Fibroblast of the conjunctiva (primary cell): ENCODE measurements around the gene PNO1.
"Not testable (repeated sequence)": the region's sequence is repeated elsewhere in the genome, so short reads cannot be mapped to it uniquely, and the experiment has no call there.

Experiments
- DNase-seq: peaks from one replicate; pipeline ENCODE4 v3.0.0-alpha.2; 2010; ENCODE audit warnings: low read depth

The PNO1 gene

DNA sequence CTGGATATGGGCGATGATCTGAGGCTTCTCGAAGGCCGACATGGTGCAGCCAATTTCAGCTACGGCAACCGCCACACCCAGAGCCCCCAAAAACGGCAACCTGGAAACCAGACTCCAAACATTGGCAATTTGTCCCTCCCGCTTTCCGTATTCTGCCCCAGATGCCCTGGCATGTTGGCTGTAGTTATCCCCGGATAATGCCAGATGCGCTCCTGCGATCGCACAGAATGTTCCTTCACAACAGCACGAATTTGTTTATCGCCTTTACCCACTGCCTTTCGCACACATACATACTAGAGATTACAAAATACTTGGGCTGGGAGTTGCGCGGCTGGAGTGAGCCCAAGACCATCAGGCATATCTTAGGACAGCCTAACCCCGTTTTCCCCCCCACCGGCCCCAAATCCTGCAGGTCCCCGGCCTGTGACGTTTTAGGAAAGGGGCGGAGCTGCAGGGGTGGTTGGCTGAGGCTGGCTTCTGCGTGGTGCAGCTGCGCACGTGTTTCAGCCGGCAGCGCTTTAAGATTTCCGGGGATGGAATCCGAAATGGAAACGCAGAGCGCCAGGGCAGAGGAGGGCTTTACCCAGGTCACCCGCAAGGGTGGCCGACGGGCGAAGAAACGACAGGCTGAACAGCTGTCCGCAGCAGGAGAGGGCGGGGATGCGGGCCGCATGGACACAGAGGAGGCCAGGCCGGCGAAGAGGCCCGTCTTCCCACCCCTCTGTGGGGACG is at the start of gene PNO1:
Gene PNO1, plus strand, starts transcription at position 487 of the 732 bp plus-strand sequence. Its CDS starts 47 bp downstream, at position 534.
- peak; percentile 91 for DNase-seq

DNA sequence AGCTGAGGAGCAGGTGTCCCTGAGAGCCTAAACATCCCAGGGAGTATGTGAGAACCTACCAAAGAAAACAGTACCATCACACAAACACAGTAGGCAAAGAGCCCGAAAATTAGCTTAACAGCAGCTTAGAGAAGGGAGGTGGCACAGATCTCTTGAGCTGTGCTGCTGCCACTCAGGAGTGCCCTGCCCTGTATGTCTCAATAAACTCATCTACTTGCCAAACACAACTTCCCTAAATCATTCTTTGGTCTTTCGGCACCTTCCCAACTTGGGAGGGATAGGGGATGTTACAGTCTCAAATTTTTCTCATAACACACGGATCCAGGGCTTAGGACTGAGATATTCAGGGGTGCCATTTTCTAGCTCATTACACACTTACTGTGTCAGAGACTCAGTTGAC is 49.6 kb upstream of the PNO1 start:
- DNase-seq: no peak

DNA sequence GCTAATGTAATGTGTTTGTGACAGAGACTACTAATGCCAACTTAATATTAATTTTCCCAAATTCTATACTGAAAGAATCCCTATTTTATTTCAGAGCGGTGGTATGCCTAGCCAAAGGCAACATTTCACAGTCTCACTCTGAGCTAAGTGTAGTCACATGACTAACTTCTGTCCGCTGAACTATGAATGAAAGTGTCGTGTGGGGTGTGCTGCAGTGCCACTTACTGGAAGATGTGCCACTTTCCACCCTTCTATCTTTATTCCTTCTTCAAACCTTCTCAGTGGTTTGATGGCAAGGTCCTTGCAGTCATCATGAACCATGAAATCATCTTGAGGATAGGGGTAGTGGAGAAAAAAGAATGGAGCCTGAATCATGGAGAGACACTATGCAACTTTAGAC is 47.6 kb upstream of the PNO1 start:
- no peak for DNase-seq

DNA sequence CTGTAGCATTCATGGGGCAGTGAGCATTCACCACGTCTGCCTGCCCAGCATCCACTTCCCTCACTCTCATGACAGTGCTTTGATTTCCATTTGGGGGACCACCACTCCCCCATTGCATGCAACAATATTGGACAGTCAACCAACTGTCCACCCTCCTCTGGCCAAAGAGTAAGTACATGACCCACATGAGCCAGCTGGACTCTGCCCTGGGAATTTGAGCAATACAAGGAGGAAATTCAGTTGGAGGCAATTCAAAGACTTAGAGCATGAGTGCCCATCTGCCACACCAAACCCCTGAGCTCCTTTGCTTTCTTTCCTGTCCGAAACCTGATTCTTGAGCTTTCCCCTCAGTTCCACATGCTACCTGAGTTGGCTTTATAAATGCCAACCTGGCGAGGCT is 41.7 kb upstream of the PNO1 start:
- DNase-seq: no peak

DNA sequence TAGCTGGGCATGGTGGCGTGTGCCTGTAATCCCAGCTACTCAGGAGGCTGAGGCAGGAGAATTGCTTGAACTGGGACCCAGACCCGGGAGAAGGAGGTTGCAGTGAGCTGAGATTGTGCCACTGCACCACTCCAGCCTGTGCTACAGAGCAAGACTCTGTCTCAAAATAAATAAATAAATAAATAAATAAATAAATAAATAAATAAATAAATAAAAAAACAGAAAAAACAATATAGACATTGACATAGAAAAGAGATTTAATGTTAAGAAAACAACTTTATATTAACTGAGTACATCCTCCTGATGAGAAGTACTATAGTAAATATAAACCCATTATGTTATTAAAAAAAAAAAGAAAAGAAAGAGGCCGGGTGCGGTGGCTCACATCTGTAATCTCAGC is 39.8 kb upstream of the PNO1 start:
- DNase-seq: not testable (repeated sequence)

DNA sequence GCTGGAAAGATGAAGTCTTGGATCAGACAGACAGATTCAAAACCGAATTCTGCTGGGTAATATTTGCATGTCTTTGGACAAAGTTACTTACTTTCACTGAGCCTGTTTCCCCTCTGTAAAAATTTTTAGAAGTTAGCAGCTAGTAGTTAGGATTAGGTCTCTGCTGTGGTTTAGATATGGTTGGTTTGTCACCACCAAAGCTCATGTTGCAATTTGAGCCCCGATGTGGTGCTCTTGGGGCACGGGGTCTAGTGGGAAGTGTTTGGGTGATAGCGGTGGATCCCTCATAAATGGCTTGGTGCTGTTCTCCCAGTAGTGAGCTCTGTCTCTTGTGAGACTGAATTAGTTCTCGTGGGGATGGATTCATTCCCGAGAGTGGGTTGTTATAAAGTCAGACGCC is 38.9 kb upstream of the PNO1 start:
- DNase-seq: no peak

DNA sequence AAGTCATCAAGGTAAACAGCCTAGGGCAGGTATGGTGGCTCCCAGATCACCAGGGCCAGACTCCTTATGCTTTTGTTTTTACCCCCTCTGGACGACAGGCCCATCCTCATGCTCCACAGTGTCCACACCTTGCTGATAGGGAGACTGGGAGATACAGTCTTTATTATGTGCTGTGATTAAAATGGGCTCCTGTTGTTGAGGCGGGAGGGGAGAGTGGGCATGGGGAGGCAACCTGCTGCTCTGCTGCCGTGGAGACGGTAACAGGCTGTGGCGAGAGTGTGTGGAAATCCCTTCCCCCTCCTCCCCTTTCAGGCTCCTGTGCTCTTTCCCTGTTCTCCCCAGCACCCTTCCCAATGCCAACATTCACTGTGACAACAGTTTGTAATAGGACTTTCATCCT is 38.2 kb upstream of the PNO1 start:
- no peak for DNase-seq

DNA sequence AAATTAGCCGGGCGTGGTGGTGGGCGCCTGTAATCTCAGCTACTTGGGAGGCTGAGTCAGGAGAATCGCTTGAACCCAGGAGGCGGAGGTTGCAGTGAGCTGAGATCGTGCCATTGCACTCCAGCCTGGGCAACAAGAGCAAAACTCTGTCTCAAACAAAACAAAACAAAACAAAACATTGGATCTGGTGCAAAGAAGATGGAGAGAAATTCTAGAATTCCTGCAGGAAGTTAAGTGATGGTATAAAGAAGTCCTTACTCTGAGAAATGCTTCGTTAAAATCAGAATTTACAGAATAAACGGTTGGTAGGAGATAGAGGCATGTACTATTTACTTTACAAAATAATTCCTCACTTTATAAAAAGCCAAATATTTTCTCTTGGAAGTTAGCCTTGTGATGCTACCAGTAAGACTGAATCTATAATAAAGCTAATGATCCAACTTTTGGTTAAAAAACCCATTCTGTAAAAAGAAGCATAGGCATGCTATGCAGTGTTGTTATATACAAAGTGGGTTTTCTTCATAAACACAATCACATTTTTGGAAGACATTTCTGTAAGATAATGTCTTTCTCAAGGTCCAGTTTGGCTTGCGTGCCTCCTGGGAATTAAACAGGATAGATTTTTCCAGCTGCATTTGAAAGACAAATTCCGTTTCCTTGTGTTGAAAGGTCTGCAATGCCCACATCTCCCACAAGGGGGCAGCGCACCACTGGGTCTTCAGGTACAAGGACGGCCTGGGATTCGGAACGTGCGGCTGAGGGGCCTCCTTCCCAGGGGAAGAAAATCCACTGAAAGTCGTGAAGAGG is 35.6 kb upstream of the PNO1 start:
- peak; percentile 81 for DNase-seq

DNA sequence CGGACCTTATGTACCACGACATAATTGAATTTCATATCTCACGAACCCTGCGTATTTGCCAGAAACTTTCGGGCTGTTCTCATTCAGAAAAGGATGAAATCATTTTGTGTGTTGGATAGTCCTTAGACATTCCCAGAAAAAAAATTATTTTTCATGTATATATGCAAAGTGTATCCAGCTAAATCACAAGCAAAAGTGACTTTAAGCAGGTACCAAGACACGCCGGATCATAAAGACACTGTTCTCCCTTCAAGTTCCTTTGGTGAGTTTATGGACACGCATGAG is 35.1 kb upstream of the PNO1 start:
- no peak for DNase-seq

DNA sequence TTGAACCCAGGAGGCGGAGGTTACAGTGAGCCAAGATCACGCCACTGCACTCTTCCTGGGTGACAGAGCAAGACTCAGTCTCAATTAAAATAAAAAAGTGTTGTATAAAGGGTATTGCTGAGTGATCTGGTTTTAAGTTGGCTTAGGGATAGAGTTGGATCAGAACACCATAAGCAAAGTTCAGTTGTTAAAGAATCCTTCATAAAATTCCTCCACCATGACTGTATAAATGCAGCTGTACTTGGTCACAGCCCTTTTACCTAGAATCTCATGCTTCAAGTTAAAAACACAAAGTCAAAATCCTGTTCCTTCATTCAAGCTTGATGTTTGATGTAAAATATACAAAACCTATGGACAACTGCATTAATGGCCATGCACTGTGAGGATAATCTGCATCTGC is 33.4 kb upstream of the PNO1 start:
- DNase-seq: no peak

DNA sequence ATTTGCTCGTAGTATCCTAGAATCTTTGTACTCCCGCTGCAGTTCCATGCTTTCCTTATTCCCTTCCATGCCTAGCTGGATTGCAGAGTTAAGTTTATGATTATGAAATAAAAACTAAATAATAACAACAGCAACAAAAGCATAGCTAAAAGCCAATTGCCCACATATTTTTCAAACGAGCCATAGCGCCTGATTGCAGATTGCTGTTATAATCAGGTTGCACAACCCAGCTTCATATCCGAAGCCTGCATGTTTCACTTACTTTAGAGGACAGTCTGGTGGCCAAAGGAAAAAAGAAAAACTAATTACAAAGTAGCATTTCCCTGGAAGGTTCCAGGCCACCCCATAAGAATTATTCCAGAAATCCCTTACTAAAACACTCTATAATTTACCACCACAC is 31.9 kb upstream of the PNO1 start:
- DNase-seq: no peak

DNA sequence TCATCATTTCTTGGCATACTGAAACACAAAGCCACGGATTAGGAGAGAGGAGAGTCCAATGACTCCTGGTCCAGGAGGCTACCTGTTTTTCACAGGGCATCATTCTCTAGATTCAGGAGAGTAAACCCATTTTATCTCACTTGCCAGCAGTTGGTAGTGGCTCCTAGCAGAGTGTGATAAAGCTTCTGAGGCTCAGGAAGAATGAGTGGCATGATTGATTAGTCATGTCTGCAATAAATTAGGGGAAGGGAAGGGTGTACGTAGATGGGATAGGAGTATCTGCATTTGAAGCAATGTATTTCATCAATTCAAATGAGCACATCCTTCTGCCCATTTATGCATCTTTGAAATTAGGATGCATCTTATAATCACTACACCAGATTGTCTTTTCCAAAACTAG is 31.1 kb upstream of the PNO1 start:
- no peak for DNase-seq

DNA sequence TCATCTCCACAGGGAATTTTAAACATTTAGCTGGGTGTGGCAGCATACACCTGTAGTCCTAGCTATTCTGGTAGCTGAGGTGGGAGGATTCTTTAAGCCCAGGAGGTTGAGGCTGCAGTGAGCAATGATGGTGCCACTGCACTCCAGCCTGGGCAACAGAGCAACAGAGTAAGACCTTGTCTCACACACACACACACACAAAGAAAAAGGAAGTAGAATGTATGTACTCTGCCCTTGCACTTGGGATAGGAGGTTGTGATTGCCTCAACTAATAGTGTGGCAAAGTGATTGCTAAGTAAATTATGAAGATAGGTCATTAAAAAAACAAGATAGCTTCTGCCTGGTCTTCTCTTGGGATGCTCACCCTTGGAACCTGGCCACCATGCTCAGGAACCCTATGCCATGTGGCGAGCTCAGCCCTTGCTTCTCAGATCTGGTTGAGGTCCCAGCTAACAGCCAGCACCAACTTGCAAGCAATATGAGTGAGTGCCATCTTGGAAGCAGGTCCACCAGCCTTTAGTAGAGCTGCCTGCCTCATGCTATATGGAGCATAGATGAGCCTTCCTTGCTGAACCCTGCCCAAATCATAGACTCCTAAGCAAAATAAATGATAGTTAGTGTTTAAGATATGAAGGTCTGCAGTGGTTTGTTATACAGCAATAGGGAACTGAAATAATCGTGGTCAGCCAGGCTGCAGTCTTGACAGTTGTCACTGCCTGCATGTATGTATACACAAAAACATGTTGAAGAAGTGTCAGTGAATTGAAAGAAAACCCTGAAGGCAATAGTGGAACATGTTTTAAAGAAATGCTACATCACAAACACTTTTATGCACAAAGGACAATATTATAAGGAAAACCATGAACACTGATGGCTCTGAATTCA is 30.1 kb upstream of the PNO1 start:
- no peak for DNase-seq

DNA sequence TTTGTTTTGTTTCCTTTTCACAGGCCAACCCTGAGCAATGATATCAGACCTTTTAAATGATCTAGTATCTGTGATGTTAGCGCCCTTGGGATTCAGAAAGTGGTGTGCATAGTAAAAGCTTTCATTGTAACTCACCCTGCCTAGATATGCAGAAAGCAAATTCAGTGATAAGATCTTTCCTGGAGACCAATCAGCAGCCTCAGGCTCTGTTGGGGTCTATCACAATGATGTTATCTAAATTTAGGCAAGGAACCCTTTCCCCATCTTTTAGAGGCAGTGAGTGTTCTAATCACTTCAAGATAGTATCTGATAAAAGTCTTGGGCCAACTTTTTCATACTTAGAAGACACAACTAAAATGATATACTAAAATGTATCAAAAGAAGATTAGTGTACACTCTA is 23.6 kb upstream of the PNO1 start:
- no peak for DNase-seq

DNA sequence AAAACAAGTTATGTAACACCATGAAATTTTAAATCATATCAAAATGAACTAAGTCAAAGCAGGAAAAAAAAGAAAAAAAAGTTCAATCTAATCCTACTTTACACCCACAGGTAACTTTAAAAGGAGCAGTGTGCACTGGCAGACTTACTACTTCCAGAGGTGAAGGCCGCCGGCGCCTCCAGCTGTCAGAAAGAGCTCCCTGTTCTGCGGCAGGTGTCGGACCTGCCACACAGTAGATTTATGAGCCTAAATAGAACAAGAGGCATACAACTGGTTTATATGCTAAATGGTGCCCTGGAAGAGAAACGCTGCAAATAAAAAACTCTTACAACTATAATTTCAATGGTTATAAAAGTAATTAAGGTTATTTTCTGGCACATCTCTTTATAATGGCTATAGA is 23.1 kb upstream of the PNO1 start:
- no peak for DNase-seq

DNA sequence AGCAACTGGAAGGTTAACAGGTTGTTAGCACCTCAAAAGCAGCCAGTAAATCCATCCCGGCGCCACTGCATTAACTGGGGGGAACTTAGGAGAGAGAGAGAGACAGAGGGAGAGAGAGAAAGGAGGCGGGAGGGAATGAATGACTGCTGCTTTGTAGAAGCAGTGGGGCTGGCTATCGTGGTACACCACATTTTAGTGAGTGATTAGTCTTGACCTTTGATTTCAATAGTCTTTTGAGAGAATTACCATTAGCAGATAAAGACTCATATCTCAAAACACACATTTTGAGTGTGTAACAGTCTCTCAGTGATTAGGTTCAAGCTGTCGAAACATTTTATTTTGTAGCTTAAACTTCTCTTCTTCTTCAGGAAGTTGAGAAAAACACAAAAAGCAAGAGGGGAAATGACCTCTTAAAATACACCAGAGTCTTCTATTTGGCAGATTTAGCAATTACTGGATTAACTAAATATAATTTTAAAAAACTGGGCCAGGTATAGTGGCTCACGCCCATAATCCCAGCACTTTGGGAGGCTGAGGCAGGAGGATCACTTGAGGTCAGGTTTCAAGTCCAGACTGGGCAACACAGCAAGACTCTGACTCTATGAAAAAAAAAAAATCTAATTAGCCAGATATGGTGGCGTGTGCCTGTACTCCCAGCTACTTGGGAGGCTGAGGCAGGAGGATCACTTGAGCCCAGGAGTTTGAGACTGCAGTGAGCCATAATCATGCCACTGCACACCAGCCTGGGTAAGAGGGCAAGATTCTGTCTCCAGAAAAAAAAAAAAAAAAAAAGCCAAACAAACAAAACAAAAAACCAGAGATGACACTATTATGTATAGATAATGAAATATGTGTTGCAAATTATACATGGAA is 22.0 kb upstream of the PNO1 start:
- no peak for DNase-seq

DNA sequence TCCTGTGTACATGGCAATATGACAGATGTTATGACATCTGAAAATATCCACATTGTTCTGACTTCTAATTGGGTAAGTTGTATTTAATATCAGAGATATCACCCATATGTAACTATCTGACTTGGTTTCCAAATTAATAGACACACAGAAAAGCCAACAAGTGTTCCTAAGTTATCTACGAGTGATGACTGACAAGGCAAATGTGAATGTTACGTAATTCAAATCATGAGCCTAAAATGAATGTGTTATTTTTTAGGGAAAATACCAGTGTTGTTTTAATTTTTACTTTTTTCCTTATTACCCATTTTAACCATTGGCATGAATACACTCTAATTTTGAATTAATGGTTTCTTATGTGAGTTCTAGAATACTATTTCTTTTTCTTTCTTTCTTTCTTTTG is 15.8 kb upstream of the PNO1 start:
- DNase-seq: no peak

DNA sequence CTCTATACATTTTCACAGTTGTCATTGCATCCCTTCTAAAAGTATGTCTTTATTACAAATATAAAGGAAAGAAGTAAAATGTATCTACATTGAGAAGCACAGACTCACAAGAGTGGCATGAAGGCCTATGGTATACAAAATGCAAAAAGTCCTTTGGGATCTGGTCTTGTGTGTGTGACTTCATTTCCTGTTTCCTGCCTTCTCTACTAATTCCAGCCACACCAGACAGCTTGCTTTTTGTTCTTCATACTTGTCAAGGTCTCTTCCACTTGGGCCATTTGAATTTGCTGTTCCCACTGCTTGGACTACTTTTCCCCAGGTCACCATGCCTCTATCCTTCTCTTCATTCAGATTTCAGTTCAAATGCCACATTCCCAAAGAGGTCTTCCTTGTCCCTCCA is 6.7 kb upstream of the PNO1 start:
- no peak for DNase-seq

DNA sequence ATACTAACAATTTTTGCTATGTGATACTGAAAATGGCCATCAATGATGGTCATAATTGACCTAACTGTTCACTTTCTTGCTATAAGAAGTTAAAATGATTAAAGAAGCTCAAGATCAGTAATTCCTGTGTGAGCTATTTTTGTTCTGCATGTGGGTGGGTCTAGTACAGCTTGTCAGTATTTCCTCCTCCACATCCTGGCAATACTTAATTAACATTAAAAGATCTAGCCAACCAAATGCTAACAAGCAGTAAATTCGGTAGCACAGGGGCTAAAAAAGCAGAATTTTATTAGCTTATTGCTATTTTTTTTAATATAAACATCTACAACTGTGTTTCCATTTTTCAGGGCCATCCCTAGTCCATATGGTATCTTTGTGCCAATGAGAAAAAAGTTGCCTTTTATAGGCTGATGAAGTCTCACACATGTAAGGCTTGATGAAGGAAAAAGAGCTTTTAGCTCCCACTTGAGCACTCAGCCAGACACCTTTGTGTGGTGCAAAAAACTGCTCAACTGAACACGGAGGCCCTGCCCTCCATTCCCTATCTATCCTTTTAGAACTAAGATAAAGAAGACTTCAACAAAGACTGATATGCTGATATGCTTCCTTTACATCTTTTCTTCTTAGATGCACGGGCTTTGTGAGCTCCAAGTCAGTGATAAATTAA is 4.9 kb upstream of the PNO1 start:
- no peak for DNase-seq

DNA sequence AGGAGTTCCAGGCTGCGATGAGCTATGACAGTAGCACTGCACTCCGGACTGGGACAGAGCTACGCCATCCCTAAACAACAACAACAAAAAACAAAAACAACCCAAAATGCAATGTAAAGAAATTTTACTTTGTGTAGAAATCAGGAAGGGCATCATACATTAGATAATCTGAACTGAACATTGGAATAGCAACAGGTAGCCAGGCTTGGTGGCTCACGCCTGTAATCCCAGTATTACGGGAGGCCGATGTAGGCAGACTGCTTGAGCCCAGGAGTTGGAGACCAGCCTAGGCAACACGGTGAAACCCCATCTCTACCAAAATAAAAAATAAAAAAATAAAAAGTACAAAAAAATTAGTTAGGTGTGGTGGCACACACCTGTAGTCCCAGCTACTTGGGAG is 2.1 kb upstream of the PNO1 start:
- no peak for DNase-seq

DNA sequence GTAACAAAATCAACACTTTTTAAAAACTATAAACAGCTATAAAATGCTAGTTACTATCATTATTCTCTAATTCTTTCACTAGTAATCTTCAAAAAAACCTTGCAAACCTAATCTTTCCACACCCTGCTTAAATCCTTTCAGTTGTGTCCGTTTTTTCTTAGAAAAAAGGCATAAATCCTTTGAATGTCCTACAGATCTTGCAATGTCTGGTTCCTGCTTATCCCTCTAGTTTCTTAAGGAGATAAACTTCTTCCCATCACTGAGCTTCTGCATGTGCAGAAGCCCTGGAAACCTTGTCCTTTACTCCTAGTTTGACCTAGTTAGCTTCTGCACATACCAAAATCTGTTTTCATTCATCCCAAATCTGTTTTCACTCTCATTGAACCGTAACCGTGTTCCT is 1.3 kb upstream of the PNO1 start:
- no peak for DNase-seq
